ENCODE data around the gene NFS1.
"Not testable (repeated sequence)": the region's sequence is repeated elsewhere in the genome, so short reads cannot be mapped to it uniquely, and the experiment has no call there.

NFS1 gene

DNA sequence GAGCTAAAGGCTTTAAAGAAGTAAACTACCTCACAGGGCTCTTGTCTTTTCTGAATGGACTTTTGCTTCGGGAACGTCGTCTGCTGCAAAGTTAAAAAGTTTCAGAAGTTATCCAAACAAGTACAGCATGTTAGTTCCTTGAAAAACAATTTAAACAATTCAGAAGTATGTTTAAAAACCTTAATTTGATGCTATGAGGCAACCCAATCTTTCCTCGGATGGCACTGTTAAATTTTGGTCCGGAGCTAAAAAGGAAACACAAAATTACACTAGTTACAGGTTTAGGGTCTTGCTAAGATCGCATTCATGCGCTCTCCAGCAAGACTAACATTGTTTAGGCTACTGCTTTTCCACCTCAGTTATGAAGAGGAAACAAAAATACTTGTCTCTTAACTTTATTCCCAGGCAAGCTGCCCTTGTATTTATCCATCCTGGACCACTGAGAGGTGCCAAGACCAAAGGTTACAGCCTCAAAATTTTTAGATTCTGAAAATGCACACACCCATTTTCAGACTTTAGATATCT is 30.2 kb upstream of the NFS1 start:
- DNase-seq = no peak

DNA sequence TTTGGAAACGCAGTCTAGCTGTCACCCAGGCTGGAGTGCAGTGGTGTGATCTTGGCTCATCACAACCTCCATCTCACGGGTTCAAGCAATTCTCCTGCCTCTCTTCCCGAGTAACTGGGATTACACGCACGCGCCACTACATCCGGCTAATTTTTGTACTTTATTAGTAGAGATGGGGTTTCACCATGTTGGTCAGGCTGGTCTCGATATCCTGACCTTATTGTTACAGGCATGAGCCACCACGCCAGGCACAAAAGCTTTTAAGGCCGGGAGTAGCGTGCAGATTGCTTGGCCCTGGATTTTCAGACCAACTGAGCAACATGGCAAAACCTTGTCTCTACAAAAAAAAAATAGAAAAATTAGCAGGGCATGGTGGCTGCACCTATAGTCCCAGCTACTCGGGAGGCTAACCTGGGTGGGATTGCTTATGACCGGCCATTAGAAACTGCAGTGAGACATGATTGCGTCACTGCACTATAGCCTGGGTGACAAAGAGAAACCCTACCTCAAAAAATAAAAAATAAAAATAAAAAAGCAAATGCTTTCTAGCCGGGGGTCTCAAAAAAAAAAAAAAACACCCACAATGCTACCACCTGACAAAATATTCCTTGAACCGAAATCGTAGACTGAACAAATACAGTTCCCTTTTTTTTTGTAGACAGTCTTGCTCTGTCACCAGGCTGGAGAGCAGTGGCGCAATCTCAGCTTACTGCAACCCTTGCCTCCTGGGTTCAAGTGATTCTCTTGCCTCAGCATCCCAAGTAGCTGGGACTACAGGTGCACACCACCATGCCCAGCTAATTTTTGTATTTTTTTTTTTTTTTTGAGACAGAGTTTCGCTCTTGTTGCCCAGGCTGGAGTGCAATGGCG is 27.9 kb upstream of the NFS1 start:
- no peak for DNase-seq

DNA sequence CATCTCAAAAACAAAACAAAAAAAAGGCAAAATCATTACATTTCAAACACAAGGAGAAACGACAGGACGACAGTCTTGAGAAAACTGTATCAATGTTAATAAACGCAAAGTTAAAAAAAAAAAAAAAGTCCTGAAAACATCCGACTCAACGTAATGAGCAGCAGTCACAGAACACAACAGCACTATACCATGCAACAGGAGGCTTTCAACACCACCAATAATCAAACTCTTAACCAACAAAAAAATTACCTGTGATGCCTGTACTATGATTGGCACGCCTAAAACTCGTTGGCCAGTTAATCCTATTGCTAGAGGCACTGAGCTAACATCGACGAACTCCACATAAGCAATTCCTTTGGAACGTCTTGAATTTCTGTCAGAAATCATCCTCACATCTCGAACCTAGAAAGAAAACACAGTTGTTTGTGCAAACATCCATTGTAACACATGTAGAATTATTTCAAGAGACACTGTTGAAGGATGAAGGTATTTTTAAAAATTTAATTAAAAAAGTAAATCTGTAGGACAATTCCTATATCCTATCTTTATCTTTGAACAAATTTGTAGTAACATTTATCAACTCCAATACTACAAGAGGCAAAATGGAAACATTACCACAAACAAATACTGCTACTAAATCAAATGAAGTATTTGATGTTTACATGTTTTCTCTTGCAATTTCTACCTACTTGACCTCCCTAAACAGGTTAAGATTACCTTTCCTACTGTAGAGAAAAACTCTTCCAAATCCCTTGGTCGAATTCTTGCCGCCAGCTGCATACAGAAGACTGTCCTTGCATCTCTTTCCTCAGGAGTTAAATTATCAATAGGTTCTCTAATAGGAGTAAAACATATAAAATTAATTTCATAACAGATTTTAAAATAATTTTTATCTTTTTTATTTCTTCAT is 25.4 kb upstream of the NFS1 start:
- no peak for DNase-seq

DNA sequence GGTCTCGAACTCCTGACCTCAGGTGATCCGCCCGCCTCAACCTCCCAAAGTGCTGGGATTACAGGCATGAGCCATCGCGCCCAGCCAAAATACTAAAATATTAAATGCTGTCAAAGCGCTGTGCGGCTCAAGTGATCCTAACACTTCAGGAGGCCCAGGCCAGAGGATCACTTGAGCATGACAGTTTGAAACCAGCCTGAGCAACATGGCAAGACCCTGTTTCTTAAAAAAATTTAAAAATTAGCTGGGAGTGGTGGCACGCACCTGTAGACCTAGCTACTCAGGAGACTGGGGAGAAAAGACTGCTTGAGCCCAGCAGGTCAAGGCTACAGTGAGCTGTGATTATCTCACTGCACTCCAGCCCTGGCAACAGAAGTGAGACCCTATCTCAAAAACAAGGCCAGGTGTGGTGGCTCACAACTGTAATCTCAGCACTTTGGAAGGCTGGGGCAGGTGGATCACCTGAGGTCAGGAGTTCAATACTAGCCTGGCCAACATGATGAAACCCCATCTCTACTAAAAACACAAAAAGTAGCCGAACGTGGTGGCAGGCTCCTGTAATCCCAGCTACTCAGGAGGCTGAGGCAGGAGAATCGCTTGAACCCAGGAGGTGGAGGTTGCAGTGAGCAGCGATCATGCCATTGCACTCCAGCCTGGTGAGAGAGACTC is 24.6 kb upstream of the NFS1 start:
- DNase-seq = not testable (repeated sequence)

DNA sequence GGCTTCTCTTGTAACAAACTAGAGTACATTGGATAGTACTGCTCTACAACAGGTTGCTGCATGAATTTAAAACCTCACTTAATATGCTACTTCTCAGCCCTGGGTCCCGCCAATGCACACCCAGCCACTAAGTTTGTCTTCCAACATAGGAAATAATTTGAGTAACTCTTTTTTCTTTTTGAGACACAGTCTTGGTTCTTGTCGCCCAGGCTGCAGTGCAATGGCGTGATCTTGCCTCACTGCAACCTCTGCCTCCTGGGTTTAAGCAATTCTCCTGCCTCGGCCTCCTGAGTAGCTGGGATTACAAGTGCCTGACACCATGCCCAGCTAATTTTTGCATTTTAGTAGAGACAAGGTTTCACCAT is 24.1 kb upstream of the NFS1 start:
- DNase-seq = not testable (repeated sequence)

DNA sequence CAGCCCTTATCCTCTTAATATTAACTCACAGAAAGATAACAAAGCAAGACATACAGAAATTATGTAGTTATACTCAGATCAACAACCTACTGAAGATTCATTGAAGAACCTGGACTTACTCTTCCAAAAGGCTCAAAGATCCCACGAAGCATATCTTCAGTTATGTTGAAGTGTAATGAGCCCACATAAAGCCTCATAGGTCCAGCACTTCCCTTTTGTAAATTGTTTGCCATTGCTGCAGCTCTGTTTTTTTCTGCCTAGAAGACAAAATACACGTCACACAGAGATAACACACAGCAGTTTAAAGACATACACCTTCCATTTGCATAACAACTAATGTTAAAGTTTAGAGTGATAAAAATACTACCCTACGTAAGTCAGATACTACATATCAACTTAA is 22.5 kb upstream of the NFS1 start:
- DNase-seq = no peak

DNA sequence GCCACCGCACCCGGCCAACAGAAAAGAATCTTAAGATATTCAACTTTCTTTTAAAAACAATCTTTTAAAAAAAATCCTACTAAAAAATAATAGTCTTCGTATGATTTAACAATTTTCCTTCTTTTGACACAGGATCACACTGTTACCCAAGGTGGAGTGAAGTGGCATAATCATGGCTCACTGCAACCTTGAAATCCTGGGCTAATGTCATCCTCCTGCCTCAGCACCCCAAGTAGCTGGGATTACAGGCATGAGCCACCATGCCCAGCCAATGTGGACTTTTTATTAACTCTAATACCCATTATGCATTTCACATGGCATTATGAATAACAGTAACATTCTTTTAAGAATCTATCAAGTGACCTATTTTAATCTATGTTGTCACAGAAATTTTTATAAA is 22.1 kb upstream of the NFS1 start:
- DNase-seq = no peak

DNA sequence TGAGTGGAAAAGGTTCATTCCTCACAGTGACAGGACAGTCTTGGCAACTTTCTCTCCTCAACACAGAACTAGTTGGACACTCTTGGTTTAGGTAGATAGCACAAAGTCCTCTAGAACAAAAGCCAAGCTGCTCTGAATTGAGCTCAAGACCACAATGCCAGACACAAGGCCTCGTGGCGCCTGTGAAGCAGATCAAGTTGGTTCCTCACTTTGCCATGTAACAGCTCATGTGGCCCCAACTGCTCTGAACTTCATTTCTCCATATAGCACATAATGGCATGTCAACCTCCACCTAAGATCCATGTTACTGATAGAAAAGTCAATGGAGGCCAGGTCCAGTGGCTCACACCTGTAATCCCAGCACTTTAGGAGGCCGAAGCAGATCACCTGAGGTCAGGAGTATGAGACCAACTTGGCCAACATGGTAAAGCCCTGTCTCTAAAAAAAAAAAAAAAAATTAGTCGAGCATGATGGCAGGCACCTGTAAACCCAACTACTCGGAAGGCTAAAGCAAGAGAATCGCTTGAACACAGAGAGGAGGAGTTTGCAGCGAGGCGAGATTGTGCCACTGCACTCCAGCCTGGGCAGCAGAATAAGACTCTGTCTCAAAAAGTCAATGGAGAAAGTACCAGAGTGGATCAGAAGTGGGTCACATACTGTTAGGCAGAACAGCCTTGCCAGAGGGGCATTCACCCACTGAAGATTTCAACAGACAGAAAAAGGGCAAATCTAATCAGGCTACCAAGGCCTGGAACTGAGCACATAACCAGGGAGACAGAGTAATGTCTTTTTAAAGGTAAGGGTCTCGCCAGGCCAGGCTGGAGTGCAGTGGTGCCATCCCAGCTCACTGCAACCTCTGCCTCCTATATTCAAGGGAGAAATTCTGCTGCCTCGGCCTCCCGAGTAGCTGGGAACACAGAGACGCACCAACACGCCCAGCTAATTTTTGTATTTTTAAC is 21.3 kb upstream of the NFS1 start:
- DNase-seq = no peak

DNA sequence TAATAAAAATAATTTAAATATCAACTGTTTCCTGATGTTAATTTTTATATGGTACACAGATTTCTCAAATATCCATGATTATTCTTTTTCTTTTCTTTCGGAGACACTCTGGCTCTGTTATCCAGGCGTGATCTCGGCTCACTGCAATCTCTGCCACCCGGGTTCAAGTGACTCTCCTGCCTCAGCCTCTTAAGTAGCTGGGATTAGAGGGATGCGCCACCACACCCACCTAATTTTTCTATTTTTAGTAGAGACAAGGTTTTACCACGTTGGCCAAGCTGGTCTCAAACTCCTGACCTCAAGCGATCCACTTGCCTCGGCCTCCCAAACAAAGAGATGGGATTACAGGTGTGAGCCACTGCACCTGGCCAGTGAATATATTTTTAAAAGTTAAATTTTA is 20.6 kb upstream of the NFS1 start:
- DNase-seq = no peak

DNA sequence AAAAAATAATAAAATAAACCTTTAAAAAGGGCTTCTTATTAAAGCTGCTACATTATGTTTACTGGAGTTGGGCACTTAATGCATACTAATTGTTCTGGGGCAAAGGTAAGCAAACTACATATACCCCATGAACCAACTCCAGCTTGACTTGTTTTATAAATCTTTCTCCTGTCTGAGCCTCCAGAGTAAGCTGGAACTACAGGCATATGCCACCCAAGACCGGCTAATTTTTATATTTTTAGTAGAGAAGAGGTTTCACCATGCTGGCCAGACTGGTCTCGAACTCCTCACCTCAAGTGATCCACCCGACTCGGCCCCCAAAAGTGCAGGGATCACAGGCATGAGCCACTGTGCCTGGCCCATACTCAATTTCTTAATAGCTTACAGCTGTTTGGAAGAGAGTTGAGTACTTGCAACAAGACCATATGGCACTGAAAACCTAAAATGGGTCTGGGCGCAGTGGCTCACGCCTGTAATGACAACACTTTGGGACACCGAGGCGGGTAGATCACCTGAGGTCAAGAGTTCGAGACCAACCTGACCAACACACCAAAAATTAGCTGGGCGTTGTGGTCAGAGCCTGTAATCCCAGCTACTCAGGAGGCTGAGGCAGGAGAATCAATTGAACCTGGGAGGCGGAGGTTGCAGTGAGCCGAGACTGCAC is 20.0 kb upstream of the NFS1 start:
- DNase-seq = no peak

DNA sequence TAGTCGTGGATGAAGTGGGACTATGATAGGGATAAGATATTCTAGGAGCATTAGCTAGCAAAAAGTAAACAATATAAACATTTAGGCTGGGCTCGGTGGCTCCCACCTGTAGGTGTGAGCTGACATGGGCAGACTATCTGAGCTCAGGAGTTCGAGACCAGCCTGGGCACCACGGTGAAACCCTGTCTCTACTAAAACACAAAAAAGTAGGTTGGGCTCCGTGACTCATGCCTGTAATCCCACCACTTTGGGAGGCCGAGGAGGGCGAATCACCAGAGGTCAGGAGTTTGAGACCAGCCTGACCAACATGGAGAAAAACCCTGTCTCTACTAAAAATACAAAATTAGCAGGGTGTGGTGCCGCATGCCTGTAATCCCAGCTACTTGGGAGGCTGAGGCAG is 19.2 kb upstream of the NFS1 start:
- not testable (repeated sequence) for DNase-seq

DNA sequence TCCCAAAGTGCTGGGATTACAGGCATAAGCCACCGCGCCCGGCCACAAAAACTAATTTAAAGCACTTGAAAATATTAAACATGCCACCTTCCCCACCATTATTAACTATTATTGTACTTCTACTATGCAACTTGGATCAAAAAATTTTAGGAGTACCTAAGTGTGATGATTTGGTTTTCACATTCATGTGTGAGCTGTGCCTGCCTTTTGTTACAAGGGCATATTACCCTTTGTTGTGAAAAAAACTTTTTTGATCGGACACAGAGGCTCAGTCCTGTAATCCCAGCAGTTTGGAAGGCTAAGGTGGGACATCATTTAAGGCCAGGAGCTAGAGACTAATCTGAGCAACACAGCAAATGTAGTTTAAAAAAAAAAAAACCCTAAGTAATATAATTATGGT is 17.2 kb upstream of the NFS1 start:
- DNase-seq = no peak

DNA sequence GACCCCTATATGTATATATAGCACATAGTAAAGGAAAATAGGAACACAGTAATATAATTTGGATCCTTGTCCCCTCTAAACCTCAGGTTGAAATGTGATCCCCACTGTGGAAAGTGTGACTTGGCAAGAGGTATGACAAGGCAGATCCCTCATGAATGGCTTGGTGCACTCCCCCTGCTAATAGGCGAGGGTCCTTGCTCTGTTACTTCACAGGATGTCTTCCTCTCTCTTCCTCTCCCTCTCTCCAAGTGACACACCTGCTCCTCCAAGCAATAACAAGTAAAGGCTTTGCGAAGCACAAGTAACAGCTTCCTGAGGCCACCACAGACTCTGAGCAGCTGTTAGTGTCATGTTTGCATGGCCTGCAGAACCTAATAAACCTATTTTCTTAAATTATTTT is 16.5 kb upstream of the NFS1 start:
- no peak for DNase-seq

DNA sequence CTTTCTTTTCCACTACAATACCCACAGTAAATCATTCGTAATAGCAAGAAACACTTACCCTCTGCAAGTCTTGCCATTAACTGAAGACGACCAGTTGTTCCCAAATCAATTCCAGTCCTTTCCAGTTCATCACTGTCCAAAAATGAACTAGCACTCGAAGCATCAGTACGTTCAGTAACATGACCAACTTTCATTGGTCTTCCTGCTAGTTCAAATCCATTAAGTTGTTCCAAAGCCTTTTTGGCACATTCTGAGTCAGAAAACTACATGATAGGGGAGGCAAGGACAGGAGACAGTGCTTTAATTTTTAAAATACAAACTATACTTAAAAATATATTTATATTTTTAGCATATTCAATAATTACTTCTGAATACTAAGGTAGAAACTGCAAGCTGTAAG is 15.0 kb upstream of the NFS1 start:
- DNase-seq = no peak

DNA sequence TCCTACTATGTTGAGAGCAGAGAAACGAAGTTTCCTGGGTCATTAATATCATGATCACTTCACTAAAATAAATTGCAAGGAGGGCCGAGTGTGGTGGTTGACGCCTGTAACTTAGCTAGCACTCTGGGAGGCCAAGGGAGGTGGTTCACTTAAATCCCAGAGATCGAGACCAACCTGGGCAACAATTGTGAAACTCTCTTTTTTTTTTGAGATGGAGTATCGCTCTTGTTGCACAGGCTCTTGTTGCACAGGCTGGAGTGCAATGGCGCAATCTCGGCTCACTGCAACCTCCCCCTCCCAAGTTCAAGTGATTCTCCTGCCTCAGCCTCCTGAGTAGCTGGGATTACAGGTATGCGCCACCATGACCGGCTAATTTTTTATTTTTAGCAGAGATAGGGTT is 14.0 kb upstream of the NFS1 start:
- not testable (repeated sequence) for DNase-seq

DNA sequence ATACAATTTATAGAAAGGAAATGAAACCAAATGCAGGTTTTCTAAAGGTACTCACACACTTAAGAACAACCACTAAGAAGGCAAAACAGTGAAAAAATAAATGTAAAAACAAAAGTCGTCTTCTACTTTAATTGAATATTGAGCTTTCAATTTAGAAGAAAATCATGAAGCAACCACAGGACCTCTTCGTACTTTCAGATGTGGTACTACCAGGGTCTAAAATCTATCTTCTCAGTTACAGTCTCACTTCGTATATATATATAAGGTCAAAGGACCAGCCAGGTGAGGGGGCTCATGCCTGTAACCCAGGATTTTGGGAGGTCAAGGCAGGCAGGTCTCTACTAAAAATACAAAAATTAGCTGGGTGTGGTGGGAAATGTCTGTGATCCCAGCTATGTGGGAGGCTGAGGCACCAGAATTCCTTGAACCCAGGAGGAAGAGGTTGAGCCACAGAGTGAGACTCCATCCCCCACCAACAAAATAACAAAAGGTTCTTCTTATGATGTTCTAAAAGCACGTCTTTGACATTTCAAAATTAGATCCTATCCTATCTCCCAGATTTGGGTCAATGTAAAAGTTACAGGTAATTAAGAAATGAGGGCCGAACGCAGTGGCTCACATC is 12.5 kb upstream of the NFS1 start:
- DNase-seq = no peak

DNA sequence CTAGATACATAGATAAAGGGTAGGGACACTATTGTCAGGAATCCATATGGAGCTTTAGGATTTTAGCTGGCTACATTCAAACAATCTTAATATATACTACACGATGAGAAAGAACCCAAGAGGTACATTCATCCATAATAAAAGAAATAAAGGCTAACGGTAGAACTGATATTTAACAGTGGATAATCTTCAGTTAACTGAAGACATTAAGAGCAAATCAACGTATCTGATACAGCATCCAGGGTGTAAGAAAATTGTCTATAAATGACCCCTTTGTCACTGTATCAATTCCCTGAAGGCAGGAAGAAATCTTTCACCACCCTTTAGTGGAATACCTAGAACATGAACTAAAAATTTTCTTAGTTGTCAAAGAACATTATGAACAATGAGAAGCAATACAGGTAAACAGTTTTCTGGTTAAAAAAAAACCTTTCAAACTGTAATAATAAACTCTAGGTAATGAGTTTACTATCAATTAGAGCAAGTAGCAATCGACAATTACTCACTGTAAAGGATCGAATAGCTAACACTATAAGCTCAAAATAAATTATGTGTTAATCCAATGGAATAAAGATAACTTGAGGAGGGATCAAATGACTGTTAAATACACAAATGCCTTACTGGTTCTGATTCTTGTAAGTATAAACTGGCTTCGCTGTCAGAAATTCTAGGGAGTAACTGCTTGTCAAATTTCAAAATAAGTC is 11.9 kb upstream of the NFS1 start:
- DNase-seq = no peak

DNA sequence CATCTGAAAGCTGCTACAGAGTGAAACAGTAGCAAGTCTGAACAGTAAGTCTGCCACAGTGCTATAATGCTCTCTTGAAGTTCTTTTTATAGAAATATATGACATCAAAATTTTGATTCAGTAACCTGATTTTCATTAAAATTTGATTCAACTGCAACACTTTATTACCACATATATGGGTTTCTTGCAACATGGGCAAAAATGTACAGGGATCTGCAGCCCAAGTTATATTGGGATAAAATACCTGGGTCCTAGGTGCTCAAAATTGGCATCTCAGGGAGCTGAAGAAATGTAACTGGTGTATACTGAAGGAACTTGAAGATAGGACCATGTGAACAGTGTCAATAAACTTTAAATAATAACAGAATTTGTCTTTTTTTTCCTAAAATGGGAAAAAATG is 10.9 kb upstream of the NFS1 start:
- no peak for DNase-seq

DNA sequence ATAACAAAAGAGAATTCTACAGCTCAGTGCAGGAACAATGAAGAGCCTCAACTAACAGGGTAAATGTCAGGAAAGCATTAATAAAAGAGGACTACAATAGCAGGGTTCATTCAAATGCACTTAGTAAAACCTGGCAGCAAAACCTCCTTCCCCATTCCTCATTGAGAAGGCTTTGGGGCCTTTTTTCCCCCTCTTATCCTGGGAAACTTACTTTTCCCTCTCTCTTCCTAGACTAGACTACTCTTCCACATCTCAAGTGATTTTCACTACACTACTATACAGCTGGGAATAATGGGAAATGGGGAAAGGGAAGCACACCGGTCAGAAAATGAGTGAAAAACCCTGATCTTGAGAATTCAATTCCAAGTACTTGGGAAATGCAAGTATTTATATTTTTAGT is 10.1 kb upstream of the NFS1 start:
- no peak for DNase-seq

DNA sequence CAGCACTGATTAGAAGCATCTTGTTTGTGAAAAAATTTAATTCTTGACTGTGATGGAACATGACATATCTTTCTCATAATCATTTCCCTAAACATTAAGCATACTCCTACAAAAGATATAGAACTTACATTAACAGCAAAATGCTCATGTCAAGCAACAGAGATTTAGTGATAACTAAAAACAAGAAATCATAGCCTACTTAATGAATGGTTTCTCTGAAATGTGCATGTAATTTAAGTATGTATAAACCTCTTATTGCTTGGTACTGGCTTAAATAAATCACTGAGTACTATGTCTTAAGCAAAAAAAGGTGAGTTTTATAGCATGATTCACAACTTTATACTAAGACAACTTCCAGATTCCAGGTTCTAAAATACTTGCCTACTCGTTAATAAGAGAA is 9.3 kb upstream of the NFS1 start:
- no peak for DNase-seq
